Stomach (tissue), 9 donors: ENCODE results near the gene NKAIN2. TPM values are rescaled to one million over a fixed set of nuclear protein-coding genes. Genes with fewer than 3 reads are reported as not detected.
A peak's percentile ranks its signal among the peaks of the same experiment; 100 is the strongest.

Source experiments
- DNase-seq, 2 donors: peaks; one replicate each; pipeline versions ENCODE4 v3.0.0 to v3.0.0-alpha.2; 2013 to 2019
- H3K27ac ChIP-seq, 5 donors: fragments of 200-600 bp in 4 of 5; sonication (generic) in 4 of 5; one replicate each; pipeline ENCODE4 v1.5.1; 2013 to 2019; ENCODE audit warnings: mild to moderate bottlenecking in 1 of 5, moderate library complexity in 1 of 5
- H3K27me3 ChIP-seq, 3 donors: fragments of 200-600 bp; sonication (generic); one replicate each; pipeline ENCODE4 v1.5.1; 2017 to 2019; ENCODE audit warnings: mixed run types in 1 of 3
- H3K36me3 ChIP-seq, 4 donors: fragments of 200-600 bp; sonication (generic); 1 replicate in 3 of 4; 2 replicates in 1 of 4; pipeline ENCODE4 v1.5.1; 2016 to 2019
- H3K4me1 ChIP-seq, 4 donors: fragments of 200-600 bp; sonication (generic); one replicate each; pipeline ENCODE4 v1.5.1; 2016 to 2019
- H3K4me3 ChIP-seq, 4 donors: fragments of 200-600 bp; sonication (generic) in 3 of 4; one replicate each; pipeline ENCODE4 v1.5.1; 2016 to 2019; ENCODE audit warnings: mild to moderate bottlenecking in 1 of 4
- H3K9me3 ChIP-seq, 4 donors: fragments of 200-600 bp; sonication (generic); one replicate each; pipeline ENCODE4 v1.5.1; 2016 to 2019
- CTCF ChIP-seq, 7 experiments: fragments of 450-650 bp in 4 of 7; fragments of 200-600 bp in 3 of 7; sonication (generic) in 3 of 7; IDR thresholded peaks; one replicate each; pipeline ENCODE4 v1.5.1; 2016 to 2019; ENCODE audit warnings: antibody characterized with exemption in 7 of 7, control low read depth in 2 of 7, mild to moderate bottlenecking in 1 of 7
- EP300 ChIP-seq: sonication (generic); formaldehyde crosslinking; IDR thresholded peaks from one replicate; pipeline ENCODE4 v1.6.1; 2017; ENCODE audit warnings: antibody characterized with exemption
- POLR2A ChIP-seq, 4 donors: fragments of 450-650 bp; IDR thresholded peaks; one replicate each; pipeline ENCODE4 v1.6.1; 2016; ENCODE audit warnings: antibody characterized with exemption in 4 of 4, control low read depth in 2 of 4, mild to moderate bottlenecking in 1 of 4, moderate library complexity in 1 of 4
- POLR2AphosphoS5 ChIP-seq, 3 donors: sonication (generic); formaldehyde crosslinking; IDR thresholded peaks; one replicate each; pipeline ENCODE4 v1.6.1; 2016; ENCODE audit warnings: antibody characterized with exemption in 3 of 3
- WGBS, 5 donors: extraction: QIAGEN DNeasy Blood & Tissue Kit in 3 of 5; methylation state at CpG; one replicate each; pipeline versions ENCODE4 v1.1.5 to v1.1.7; 2013 to 2018; 5-methylcytosine and 5-hydroxymethylcytosine counted together
- intact Hi-C: fragments of 100-400 bp; cut with DNase I; formaldehyde crosslinking; loops from one replicate; pipeline ENCODE4 v1.15.1; 2023; ENCODE audit warnings: low total_unique reads
- polyA plus RNA-seq, 3 donors: library from polyadenylated mRNA; stranded (reverse); fragments of 200-250 nt; gene quantifications; one replicate each; pipeline ENCODE4 v1.2.3, GENCODE V29; 2013
- total RNA-seq, 5 donors: library from RNA; depleted of rRNA; stranded (reverse); fragments of >200 nt; gene quantifications; one replicate each; pipeline versions ENCODE4 v1.1.0 to v1.2.3, GENCODE V29; 2014 to 2016
- donor health status: healthy with polysubstance abuse.
- donor health status: Bipolar disorder and iron deficiency.
- donor health status: healthy.

The NKAIN2 gene
- total and polyA plus RNA-seq, 8 donors = 0.13 to 9.6 (median 1.5) TPM; not detected in 5

GRCh38 chr6:123777563-123777962, 26.1 kb upstream of the NKAIN2 start:
- peak in 1 of 2 donors; percentile 21 for DNase-seq
- H3K27me3 ChIP-seq = no peaks in the 10 kb centered on the region
- H3K4me3 ChIP-seq = no peak overlapping the region
- H3K4me1 ChIP-seq = no peaks in the 10 kb centered on the region
- no peaks in the 10 kb centered on the region for H3K9me3 ChIP-seq
- WGBS, 5 donors = 58 to 69% (median 62%) methylated on average over 3 of the region's 3 CpGs
- no peaks in the 10 kb centered on the region for H3K36me3 ChIP-seq
- H3K27ac ChIP-seq = no peak overlapping the region
- intact Hi-C loops = no loop called here
- TF ChIP-seq POLR2AphosphoS5 (IDR thresholded peaks at IDR 0.05) (no peak), EP300 (no peak), POLR2A (IDR thresholded peaks at IDR 0.05) (no peak)

- Histone ChIP-seq H3K27me3 (no peaks in the 10 kb centered on the region), H3K4me1 (no peaks in the 10 kb centered on the region), H3K36me3 (no peaks in the 10 kb centered on the region), H3K4me3 (no peak overlapping the region), H3K27ac (no peak overlapping the region), H3K9me3 (no peaks in the 10 kb centered on the region)
- DNase-seq = peak in 1 of 2 donors; percentile 10
- intact Hi-C loops = no loop called here
- 40 to 68% (median 62%) methylated on average over 1 of the region's 1 CpG for WGBS, 5 donors
- TF ChIP-seq POLR2A (IDR thresholded peaks at IDR 0.05) = no peak
- no peak for TF ChIP-seq POLR2AphosphoS5 (IDR thresholded peaks at IDR 0.05)
- no peak for TF ChIP-seq EP300
- no peak for TF ChIP-seq CTCF (IDR thresholded peaks at IDR 0.05)
Observed at GRCh38 chr6:123780021-123780420, 23.6 kb upstream of the NKAIN2 start.

GRCh38 chr6:123784330-123784729, 19.3 kb upstream of the NKAIN2 start:
- no peak overlapping the region for H3K27ac ChIP-seq
- H3K4me3 ChIP-seq = no peak overlapping the region
- no peaks in the 10 kb centered on the region for H3K27me3 ChIP-seq
- no peaks in the 10 kb centered on the region for H3K4me1 ChIP-seq
- no peak for DNase-seq
- no peaks in the 10 kb centered on the region for H3K9me3 ChIP-seq
- TF ChIP-seq EP300 (no peak), POLR2A (IDR thresholded peaks at IDR 0.05) (no peak), POLR2AphosphoS5 (IDR thresholded peaks at IDR 0.05) (no peak)
- intact Hi-C loops = no loop called here
- no peaks in the 10 kb centered on the region for H3K36me3 ChIP-seq
- 62 to 73% (median 70%) methylated on average over 2 of the region's 2 CpGs for WGBS, 5 donors

- Histone ChIP-seq H3K27me3 (no peaks in the 10 kb centered on the region), H3K9me3 (no peaks in the 10 kb centered on the region), H3K4me3 (no peak overlapping the region), H3K36me3 (no peaks in the 10 kb centered on the region), H3K27ac (no peak overlapping the region), H3K4me1 (no peaks in the 10 kb centered on the region)
- TF ChIP-seq POLR2AphosphoS5 (IDR thresholded peaks at IDR 0.05) = no peak
- TF ChIP-seq POLR2A (IDR thresholded peaks at IDR 0.05) = no peak
- TF ChIP-seq EP300 = no peak
- TF ChIP-seq CTCF (IDR thresholded peaks at IDR 0.05) = no peak
- intact Hi-C loops = no loop called here
- DNase-seq = no peak
- 72 to 86% (median 78%) methylated on average over 3 of the region's 3 CpGs for WGBS, 5 donors
Observed at GRCh38 chr6:123785039-123785438, 18.6 kb upstream of the NKAIN2 start.

GRCh38 chr6:123788319-123788718, 15.3 kb upstream of the NKAIN2 start:
- no peak overlapping the region for H3K27ac ChIP-seq
- H3K27me3 ChIP-seq = no peaks in the 10 kb centered on the region
- intact Hi-C loops = no loop called here
- no peaks in the 10 kb centered on the region for H3K36me3 ChIP-seq
- H3K4me3 ChIP-seq = no peak overlapping the region
- TF ChIP-seq POLR2AphosphoS5 (IDR thresholded peaks at IDR 0.05) (no peak), POLR2A (IDR thresholded peaks at IDR 0.05) (no peak), EP300 (no peak), CTCF (IDR thresholded peaks at IDR 0.05) (no peak)
- H3K9me3 ChIP-seq = no peaks in the 10 kb centered on the region
- no peaks in the 10 kb centered on the region for H3K4me1 ChIP-seq
- no peak for DNase-seq
- 53 to 68% (median 59%) methylated on average over 1 of the region's 1 CpG for WGBS, 5 donors
